Skeletal muscle satellite cell (primary cell): ENCODE data around the gene ZNF609.

ENCODE experiments used
- H3K27me3 ChIP-seq: 2 replicates; pipeline ENCODE4 v1.7.0; 2013; ENCODE audit warnings: low read length; ENCODE audit not compliant: control insufficient read depth, insufficient read depth
- H3K36me3 ChIP-seq: 2 replicates; pipeline ENCODE4 v1.7.0; 2013; ENCODE audit warnings: mild to moderate bottlenecking, control low read depth, low read length; ENCODE audit not compliant: insufficient read depth
- H3K4me1 ChIP-seq: 2 replicates; pipeline ENCODE4 v1.7.0; 2013; ENCODE audit warnings: low read length; ENCODE audit not compliant: control insufficient read depth, insufficient read depth
- H3K4me2 ChIP-seq: 2 replicates; pipeline ENCODE4 v1.7.0; 2013; ENCODE audit warnings: mild to moderate bottlenecking, low read length
- H3K4me3 ChIP-seq: 2 replicates; pipeline ENCODE4 v1.7.0; 2013; ENCODE audit warnings: low read length
- H3K9ac ChIP-seq: 2 replicates; pipeline ENCODE4 v1.7.0; 2013; ENCODE audit warnings: mild to moderate bottlenecking, low read depth, low read length, moderate library complexity
- H3K9me3 ChIP-seq: replicated peaks from 2 replicates; pipeline ENCODE4 v1.7.0; 2013; ENCODE audit warnings: mild to moderate bottlenecking, control low read depth, low read length

ZNF609 gene

GRCh38 chr15:64650552-64650951 lies 190.2 kb downstream of the ZNF609 start:
- Histone ChIP-seq H3K9me3 (no peaks in the 10 kb centered on the region), H3K4me3 (no peak overlapping the region), H3K27me3 (no peaks in the 10 kb centered on the region), H3K4me2 (no peak overlapping the region), H3K4me1 (no peaks in the 10 kb centered on the region), H3K36me3 (no peaks in the 10 kb centered on the region), H3K9ac (no peak overlapping the region)

DNA sequence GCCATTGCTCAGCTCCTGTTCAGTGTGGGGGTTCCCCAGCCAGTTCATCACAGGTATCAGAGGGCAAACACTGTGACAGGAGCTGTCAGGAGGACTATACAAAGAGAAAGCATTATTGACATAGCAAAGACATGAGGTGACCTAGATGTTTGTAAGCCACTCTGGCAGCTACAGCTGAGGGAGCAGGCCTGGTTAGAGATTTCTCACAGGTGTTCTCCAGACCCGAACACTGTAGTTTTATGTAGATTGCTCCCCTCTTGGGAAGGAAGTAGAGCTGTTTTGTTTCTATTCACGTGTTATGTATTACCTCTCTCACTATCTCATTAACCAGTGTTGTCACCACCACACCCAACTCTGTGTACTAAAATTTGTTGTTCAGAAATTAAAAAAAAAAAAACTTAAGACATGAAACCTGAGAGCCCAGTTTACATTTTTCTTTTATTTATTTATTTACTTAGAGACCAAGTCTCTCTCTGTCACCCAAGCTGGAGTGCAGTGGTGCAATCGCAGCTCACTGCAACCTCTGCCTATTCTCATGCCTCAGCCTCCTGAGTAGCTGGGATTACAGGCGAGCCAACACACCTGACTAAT lies 191.3 kb downstream of the ZNF609 start:
- H3K9me3 ChIP-seq, result no peaks in the 10 kb centered on the region
- H3K4me1 ChIP-seq, result no peaks in the 10 kb centered on the region
- H3K27me3 ChIP-seq, result no peaks in the 10 kb centered on the region
- no peak overlapping the region for H3K9ac ChIP-seq
- no peak overlapping the region for H3K4me2 ChIP-seq
- H3K4me3 ChIP-seq, result no peak overlapping the region
- no peaks in the 10 kb centered on the region for H3K36me3 ChIP-seq

GRCh38 chr15:64653757-64654156 lies 193.4 kb downstream of the ZNF609 start:
- Histone ChIP-seq H3K4me1 (no peaks in the 10 kb centered on the region), H3K4me3 (no peak overlapping the region), H3K36me3 (no peaks in the 10 kb centered on the region), H3K9me3 (no peaks in the 10 kb centered on the region), H3K4me2 (no peak overlapping the region), H3K27me3 (no peaks in the 10 kb centered on the region), H3K9ac (no peak overlapping the region)

GRCh38 chr15:64656508-64656907 lies 196.1 kb downstream of the ZNF609 start:
- H3K4me1 ChIP-seq, result no peaks in the 10 kb centered on the region
- H3K27me3 ChIP-seq, result no peaks in the 10 kb centered on the region
- no peak overlapping the region for H3K9ac ChIP-seq
- no peaks in the 10 kb centered on the region for H3K36me3 ChIP-seq
- no peak overlapping the region for H3K4me3 ChIP-seq
- H3K4me2 ChIP-seq, result no peak overlapping the region
- no peaks in the 10 kb centered on the region for H3K9me3 ChIP-seq

DNA sequence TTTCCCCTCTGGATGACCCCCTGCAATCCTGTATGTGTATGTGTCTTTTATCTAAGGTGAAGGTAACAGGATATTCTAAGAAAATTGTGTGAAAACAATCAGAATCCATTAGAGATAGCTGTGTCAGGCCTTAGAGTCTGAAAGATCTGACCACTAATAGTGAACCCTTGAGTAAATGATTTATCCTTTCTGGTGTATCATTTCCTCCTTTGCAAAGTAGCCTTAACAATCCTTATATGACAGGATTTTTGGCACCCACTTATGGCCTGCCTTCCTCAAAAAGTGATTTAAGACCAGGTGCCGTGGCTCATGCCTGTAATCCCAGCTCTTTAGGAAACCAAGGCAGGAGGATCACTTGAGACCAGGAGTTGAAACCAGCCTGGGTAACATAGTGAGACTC lies 204.8 kb downstream of the ZNF609 start:
- H3K9me3 ChIP-seq, result no peaks in the 10 kb centered on the region
- no peaks in the 10 kb centered on the region for H3K36me3 ChIP-seq
- H3K27me3 ChIP-seq, result no peaks in the 10 kb centered on the region
- peaks cover 12% of the 10 kb centered on the region for H3K4me1 ChIP-seq
- H3K4me2 ChIP-seq, result no peak overlapping the region
- no peak overlapping the region for H3K9ac ChIP-seq
- no peak overlapping the region for H3K4me3 ChIP-seq

DNA sequence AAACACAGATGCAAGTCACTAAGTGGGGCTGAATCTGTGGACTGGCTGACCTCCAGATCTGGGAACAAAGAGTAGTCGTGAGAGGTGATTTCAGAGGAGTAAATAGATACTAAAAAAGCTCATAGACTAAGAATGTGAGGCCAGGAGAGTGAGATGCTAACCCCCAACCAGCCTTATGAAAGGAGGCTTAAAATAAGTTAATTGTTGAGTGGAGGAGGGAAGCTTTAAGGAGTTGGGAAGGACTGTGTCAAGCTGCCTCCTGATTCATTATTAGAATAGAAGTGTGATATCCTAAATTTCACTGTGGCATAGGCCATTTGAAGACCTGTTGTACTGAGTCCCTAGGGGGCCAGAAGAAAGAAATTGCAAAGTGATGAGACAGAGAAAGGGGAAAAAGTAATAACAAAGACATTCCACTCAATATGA lies 207.4 kb downstream of the ZNF609 start:
- H3K9ac ChIP-seq, result no peak overlapping the region

GRCh38 chr15:64673866-64674265 lies 213.5 kb downstream of the ZNF609 start:
- H3K4me2 ChIP-seq, result no peak overlapping the region
- H3K4me1 ChIP-seq, result no peaks in the 10 kb centered on the region
- no peaks in the 10 kb centered on the region for H3K27me3 ChIP-seq
- no peaks in the 10 kb centered on the region for H3K9me3 ChIP-seq
- H3K4me3 ChIP-seq, result no peak overlapping the region
- H3K9ac ChIP-seq, result no peak overlapping the region
- H3K36me3 ChIP-seq, result peaks cover 37% of the 10 kb centered on the region

More for the DNA sequence above, 207.4 kb downstream of the ZNF609 start:
- Histone ChIP-seq H3K4me2 (no peak overlapping the region), H3K4me3 (no peak overlapping the region), H3K9me3 (no peaks in the 10 kb centered on the region), H3K27me3 (no peaks in the 10 kb centered on the region), H3K36me3 (no peaks in the 10 kb centered on the region), H3K4me1 (peaks cover 12% of the 10 kb centered on the region)

- H3K9me3 ChIP-seq, result no peaks in the 10 kb centered on the region
- H3K36me3 ChIP-seq, result peaks cover 73% of the 10 kb centered on the region
Measured at GRCh38 chr15:64678126-64678819, 217.9 kb downstream of the ZNF609 start.

GRCh38 chr15:64680097-64680496 lies 219.7 kb downstream of the ZNF609 start:
- peaks cover 68% of the 10 kb centered on the region for H3K36me3 ChIP-seq
- no peak overlapping the region for H3K4me2 ChIP-seq
- no peak overlapping the region for H3K4me3 ChIP-seq
- no peak overlapping the region for H3K9ac ChIP-seq
- no peaks in the 10 kb centered on the region for H3K9me3 ChIP-seq
- no peaks in the 10 kb centered on the region for H3K27me3 ChIP-seq
- H3K4me1 ChIP-seq, result no peaks in the 10 kb centered on the region

More at GRCh38 chr15:64678126-64678819, 217.9 kb downstream of the ZNF609 start:
- Histone ChIP-seq H3K4me2 (no peak overlapping the region), H3K27me3 (no peaks in the 10 kb centered on the region), H3K4me1 (no peaks in the 10 kb centered on the region), H3K9ac (no peak overlapping the region), H3K4me3 (no peak overlapping the region)

DNA sequence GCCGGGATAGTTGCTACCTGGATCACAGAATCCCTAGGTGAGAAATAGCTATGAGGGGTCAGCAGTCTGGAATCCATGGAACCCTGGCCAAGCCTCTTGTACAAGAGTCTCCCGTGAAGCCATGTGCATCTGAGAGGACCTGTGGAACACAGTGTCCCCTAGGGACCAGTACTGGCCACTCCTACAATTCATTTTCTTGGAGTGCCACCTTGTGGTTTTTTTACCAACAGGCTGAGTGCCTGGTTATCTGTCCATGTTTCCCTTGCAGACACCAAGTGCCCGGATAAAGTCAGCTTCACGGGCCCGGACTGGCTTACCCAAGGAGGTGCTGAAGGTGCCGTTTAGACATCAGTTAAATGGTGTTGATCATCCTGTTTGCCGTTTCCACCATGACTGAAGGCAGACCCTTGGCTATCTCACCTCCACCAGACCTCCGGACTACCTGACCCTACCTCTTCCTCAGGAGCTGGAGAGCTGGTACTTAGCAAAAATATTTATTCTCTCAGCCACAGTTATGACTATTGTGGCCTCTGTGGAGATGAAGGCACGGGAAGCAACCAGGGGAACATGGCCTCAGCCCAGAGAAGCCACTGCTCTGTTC lies 221.1 kb downstream of the ZNF609 start:
- no peaks in the 10 kb centered on the region for H3K4me1 ChIP-seq
- H3K9me3 ChIP-seq, result no peaks in the 10 kb centered on the region
- H3K9ac ChIP-seq, result no peak overlapping the region
- no peak overlapping the region for H3K4me2 ChIP-seq
- H3K4me3 ChIP-seq, result no peak overlapping the region
- H3K36me3 ChIP-seq, result peaks cover 66% of the 10 kb centered on the region
- no peaks in the 10 kb centered on the region for H3K27me3 ChIP-seq

DNA sequence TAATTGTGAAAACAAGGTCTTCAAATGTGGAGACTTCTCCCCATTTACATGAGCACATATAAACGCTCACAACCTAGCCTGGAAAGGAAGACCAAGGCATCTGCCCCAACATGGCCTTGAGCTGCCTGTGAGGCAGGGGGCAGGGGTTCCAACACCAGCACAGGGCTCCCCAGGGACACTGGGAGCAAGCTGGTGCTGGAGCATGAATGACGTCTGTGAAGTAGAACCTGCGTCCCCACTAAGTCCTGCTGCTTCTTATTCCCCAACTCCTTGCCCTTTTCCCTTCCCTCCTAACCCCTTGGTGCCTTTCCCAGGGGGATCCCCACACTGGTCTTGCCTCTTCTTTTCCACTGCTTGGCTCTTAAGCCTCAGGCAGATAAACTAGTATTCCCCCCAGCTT lies 221.9 kb downstream of the ZNF609 start:
- no peak overlapping the region for H3K9ac ChIP-seq
- peaks cover 74% of the 10 kb centered on the region for H3K36me3 ChIP-seq
- H3K27me3 ChIP-seq, result no peaks in the 10 kb centered on the region
- H3K4me1 ChIP-seq, result no peaks in the 10 kb centered on the region
- H3K4me3 ChIP-seq, result no peak overlapping the region
- H3K4me2 ChIP-seq, result no peak overlapping the region
- H3K9me3 ChIP-seq, result no peaks in the 10 kb centered on the region

DNA sequence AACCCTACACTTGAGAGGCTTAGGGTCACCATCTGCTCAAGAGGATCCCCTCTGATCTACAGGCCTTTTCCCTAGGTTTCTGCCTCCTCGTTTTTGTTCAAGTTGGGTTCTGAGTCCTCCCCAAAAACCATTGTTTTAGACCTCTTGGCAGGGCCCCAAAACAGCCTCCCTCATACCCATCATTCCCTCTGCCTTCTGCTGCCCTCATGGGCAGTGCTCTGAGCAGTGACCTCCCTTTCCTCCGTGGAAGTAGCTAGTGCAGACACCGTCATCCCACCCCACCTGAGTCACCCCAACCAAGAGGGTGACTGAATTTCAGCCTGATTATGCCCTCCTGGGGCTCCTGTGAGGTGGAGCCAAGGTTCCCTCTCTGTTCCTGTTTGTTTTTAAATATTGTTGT lies 223.0 kb downstream of the ZNF609 start:
- H3K9ac ChIP-seq, result no peak overlapping the region
- no peaks in the 10 kb centered on the region for H3K4me1 ChIP-seq
- no peaks in the 10 kb centered on the region for H3K9me3 ChIP-seq
- H3K4me3 ChIP-seq, result no peak overlapping the region
- H3K36me3 ChIP-seq, result peaks cover 81% of the 10 kb centered on the region
- H3K27me3 ChIP-seq, result no peaks in the 10 kb centered on the region
- H3K4me2 ChIP-seq, result no peak overlapping the region
